Parathyroid adenoma (tissue), 2 donors: ENCODE measurements around the gene ELAPOR1.

Experiments
- H2AFZ ChIP-seq: fragments of 300-600 bp; sonication (generic); one replicate; pipeline ENCODE4 v1.7.0; 2017; ENCODE audit warnings: antibody characterized with exemption, mild to moderate bottlenecking
- H3K27ac ChIP-seq: fragments of 300-600 bp; sonication (generic); one replicate; pipeline ENCODE4 v1.7.0; 2017
- H3K27me3 ChIP-seq: fragments of 300-600 bp; sonication (generic); one replicate; pipeline ENCODE4 v1.7.0; 2017; ENCODE audit warnings: low read length; ENCODE audit not compliant: control insufficient read depth, insufficient read depth
- H3K36me3 ChIP-seq: fragments of 300-600 bp; sonication (generic); one replicate; pipeline ENCODE4 v1.7.0; 2017; ENCODE audit warnings: low read length; ENCODE audit not compliant: control insufficient read depth, insufficient read depth
- H3K4me1 ChIP-seq: fragments of 300-600 bp; sonication (generic); one replicate; pipeline ENCODE4 v1.7.0; 2017; ENCODE audit warnings: control low read depth
- H3K4me2 ChIP-seq: fragments of 300-600 bp; sonication (generic); one replicate; pipeline ENCODE4 v1.7.0; 2017; ENCODE audit warnings: low read length
- H3K4me3 ChIP-seq: fragments of 300-600 bp; sonication (generic); one replicate; pipeline ENCODE4 v1.7.0; 2017; ENCODE audit warnings: low read depth, low read length
- H3K79me2 ChIP-seq: fragments of 300-600 bp; sonication (generic); one replicate; pipeline ENCODE4 v1.7.0; 2017; ENCODE audit warnings: control low read depth
- H3K9ac ChIP-seq: fragments of 300-600 bp; sonication (generic); one replicate; pipeline ENCODE4 v1.7.0; 2017; ENCODE audit warnings: mild to moderate bottlenecking
- H3K9me3 ChIP-seq: fragments of 300-600 bp; sonication (generic); one replicate; pipeline ENCODE4 v1.7.0; 2017; ENCODE audit warnings: low read length; ENCODE audit not compliant: control insufficient read depth
- TF ChIP-seq, protein P1 (sequence below): fragments of 300-600 bp; sonication (generic); IDR thresholded peaks from one replicate; pipeline ENCODE4 v1.7.0; 2017; ENCODE audit warnings: antibody characterized with exemption, mild to moderate bottlenecking
- donor health status: primary hyperparathyroidism.

The ELAPOR1 gene

DNA sequence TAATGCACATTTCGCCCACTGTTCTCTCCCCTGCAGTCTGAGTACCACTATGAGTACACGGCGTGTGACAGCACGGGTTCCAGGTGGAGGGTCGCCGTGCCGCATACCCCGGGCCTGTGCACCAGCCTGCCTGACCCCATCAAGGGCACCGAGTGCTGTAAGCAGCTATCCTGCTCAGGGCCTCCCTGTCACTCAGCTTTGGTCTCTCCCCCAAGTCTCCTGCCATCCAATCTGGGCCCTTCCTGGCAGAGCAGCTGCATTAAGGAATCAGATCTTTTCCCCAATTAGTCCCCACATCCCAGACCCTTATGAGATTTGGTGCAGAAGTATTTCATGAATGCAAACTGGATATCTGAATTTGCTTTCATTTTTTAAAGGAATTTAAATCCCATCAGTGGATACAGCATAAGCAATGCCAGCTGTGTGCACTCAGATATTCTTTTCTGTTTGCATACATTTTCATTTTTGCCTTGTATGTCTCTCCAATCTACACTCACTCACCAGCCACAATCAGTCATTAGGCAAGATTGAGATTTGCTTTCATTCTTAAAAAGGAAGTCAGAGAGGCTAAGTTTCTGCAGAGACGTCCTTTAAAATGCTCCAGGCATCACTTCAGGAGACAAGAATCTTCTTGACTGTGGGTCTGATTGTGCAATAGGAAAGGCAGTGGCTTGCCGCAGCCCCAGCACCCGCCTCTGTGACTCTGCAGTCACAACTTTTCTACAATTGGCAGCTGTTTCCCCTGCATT, 48.1 kb downstream of the ELAPOR1 start:
- Histone ChIP-seq H3K4me2 (no peak overlapping the region), H3K4me1 (no peaks in the 10 kb centered on the region), H2AFZ (no peak overlapping the region), H3K36me3 (no peaks in the 10 kb centered on the region), H3K79me2 (no peaks in the 10 kb centered on the region), H3K4me3 (no peak overlapping the region), H3K27ac (peak overlapping the region; percentile 11), H3K9ac (no peak overlapping the region), H3K9me3 (no peaks in the 10 kb centered on the region), H3K27me3 (no peaks in the 10 kb centered on the region)
- TF ChIP-seq, protein P1, sequence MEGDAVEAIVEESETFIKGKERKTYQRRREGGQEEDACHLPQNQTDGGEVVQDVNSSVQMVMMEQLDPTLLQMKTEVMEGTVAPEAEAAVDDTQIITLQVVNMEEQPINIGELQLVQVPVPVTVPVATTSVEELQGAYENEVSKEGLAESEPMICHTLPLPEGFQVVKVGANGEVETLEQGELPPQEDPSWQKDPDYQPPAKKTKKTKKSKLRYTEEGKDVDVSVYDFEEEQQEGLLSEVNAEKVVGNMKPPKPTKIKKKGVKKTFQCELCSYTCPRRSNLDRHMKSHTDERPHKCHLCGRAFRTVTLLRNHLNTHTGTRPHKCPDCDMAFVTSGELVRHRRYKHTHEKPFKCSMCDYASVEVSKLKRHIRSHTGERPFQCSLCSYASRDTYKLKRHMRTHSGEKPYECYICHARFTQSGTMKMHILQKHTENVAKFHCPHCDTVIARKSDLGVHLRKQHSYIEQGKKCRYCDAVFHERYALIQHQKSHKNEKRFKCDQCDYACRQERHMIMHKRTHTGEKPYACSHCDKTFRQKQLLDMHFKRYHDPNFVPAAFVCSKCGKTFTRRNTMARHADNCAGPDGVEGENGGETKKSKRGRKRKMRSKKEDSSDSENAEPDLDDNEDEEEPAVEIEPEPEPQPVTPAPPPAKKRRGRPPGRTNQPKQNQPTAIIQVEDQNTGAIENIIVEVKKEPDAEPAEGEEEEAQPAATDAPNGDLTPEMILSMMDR: no peak

DNA sequence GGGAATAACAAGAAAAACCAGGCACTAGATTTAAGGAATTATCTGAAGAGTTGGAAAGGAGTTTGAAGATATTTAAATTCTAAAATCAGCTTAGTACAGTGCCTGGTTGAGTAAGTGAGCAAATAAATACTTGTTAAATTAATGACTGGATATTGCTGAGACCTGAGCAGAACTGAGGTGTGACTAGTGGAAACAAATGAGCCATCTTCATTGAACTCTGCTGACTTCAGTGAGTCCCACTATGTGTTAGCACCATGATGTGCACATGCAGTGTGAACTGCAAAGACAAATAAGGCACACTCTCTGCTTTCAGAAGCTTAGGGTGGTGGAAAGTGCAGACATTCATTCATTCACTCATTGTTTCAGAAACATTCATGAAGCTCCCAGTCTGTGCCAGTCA, 48.7 kb downstream of the ELAPOR1 start:
- TF ChIP-seq, protein P1: no peak
- Histone ChIP-seq H3K4me3 (no peak overlapping the region), H3K27ac (no peak overlapping the region)

GRCh38 chr1:109163551-109163950, 49.6 kb downstream of the ELAPOR1 start:
- H2AFZ ChIP-seq: no peak overlapping the region
- no peak overlapping the region for H3K27ac ChIP-seq
- H3K36me3 ChIP-seq: no peaks in the 10 kb centered on the region
- H3K4me1 ChIP-seq: no peaks in the 10 kb centered on the region
- H3K27me3 ChIP-seq: no peaks in the 10 kb centered on the region
- TF ChIP-seq, protein P1: no peak
- H3K79me2 ChIP-seq: no peaks in the 10 kb centered on the region
- no peak overlapping the region for H3K9ac ChIP-seq
- no peak overlapping the region for H3K4me3 ChIP-seq
- no peak overlapping the region for H3K4me2 ChIP-seq
- no peaks in the 10 kb centered on the region for H3K9me3 ChIP-seq

More for the DNA sequence above, 48.7 kb downstream of the ELAPOR1 start:
- Histone ChIP-seq H3K79me2 (no peaks in the 10 kb centered on the region), H3K9me3 (no peaks in the 10 kb centered on the region), H2AFZ (no peak overlapping the region), H3K4me2 (no peak overlapping the region), H3K4me1 (no peaks in the 10 kb centered on the region), H3K9ac (no peak overlapping the region), H3K27me3 (no peaks in the 10 kb centered on the region), H3K36me3 (no peaks in the 10 kb centered on the region)
